NB4 (cell line): ENCODE measurements around the gene PTPRD.

Source experiments
- DNase-seq: peaks from one replicate; pipeline ENCODE4 v3.0.0; 2010; ENCODE audit warnings: low read depth
- H3K4me3 ChIP-seq: one replicate; pipeline ENCODE4 v1.5.1; 2011; ENCODE audit warnings: mild to moderate bottlenecking, low read depth, low read length, moderate library complexity
- MAX ChIP-seq: IDR thresholded peaks from 2 replicates; pipeline ENCODE4 v1.6.1; 2011; ENCODE audit warnings: low read depth, low read length
- MYC ChIP-seq: IDR thresholded peaks from 2 replicates; pipeline ENCODE4 v1.6.1; 2011; ENCODE audit warnings: low read depth, low read length
- POLR2A ChIP-seq: IDR thresholded peaks from 2 replicates; pipeline ENCODE4 v1.6.1; 2011; ENCODE audit warnings: mild to moderate bottlenecking; ENCODE audit not compliant: insufficient read length; ENCODE audit errors: extremely low read depth
- TF ChIP-seq, protein P1 (sequence below): IDR thresholded peaks from one replicate; pipeline ENCODE4 v1.5.1; 2012; ENCODE audit warnings: low read depth, low read length

The PTPRD gene

GRCh38 chr9:9855177-9856078, 757.4 kb downstream of the PTPRD start:
- H3K4me3 ChIP-seq = no peak overlapping the region
- DNase-seq = no peak
- no peak for TF ChIP-seq POLR2A
- no peak for TF ChIP-seq MAX
- no peak for TF ChIP-seq MYC
- TF ChIP-seq, protein P1, sequence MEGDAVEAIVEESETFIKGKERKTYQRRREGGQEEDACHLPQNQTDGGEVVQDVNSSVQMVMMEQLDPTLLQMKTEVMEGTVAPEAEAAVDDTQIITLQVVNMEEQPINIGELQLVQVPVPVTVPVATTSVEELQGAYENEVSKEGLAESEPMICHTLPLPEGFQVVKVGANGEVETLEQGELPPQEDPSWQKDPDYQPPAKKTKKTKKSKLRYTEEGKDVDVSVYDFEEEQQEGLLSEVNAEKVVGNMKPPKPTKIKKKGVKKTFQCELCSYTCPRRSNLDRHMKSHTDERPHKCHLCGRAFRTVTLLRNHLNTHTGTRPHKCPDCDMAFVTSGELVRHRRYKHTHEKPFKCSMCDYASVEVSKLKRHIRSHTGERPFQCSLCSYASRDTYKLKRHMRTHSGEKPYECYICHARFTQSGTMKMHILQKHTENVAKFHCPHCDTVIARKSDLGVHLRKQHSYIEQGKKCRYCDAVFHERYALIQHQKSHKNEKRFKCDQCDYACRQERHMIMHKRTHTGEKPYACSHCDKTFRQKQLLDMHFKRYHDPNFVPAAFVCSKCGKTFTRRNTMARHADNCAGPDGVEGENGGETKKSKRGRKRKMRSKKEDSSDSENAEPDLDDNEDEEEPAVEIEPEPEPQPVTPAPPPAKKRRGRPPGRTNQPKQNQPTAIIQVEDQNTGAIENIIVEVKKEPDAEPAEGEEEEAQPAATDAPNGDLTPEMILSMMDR = no peak

DNA sequence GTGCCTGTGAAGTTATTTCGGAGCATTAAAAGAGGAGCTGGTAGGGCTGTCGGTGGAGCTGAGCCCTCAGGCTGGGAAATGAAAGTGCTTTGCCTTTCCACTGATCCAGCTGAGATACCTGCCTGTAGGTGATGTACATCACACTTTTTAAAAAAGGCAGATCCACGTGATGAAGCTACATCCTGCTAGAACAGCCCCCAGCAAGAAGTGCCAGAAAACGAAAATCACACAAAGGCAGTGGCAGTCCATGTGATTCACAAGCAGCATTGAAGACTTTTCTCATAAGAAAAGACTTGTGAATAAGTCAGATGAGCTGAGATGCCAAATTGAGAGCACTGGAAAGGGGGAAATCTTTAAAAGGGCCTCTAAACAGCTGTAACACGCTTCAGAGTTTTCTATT, 765.1 kb downstream of the PTPRD start:
- TF ChIP-seq, protein P1 = no peak
- TF ChIP-seq MAX = no peak
- TF ChIP-seq POLR2A = no peak
- no peak for TF ChIP-seq MYC
- no peak overlapping the region for H3K4me3 ChIP-seq
- DNase-seq = no peak

DNA sequence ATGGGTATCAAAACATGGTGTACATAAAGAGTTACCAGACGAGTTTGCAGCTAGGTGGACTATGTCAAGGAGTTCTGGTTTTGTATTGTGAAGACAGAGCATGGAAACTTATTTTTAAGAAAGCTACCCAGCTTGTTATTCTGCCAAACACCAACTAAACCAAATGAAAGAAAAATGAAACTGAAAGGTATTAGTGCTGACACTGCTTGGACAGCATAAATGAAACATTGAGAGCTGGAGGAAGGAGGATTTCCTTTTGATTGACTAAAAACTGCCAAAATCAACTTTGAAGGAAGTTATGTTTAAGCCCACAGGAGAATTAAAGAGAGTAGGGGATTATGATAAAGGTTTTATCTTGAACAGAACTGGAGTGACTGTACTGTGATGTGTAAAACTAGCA, 766.2 kb downstream of the PTPRD start:
- no peak for DNase-seq
- no peak for TF ChIP-seq MAX
- TF ChIP-seq, protein P1 = no peak
- TF ChIP-seq POLR2A = no peak
- no peak for TF ChIP-seq MYC
- no peak overlapping the region for H3K4me3 ChIP-seq

DNA sequence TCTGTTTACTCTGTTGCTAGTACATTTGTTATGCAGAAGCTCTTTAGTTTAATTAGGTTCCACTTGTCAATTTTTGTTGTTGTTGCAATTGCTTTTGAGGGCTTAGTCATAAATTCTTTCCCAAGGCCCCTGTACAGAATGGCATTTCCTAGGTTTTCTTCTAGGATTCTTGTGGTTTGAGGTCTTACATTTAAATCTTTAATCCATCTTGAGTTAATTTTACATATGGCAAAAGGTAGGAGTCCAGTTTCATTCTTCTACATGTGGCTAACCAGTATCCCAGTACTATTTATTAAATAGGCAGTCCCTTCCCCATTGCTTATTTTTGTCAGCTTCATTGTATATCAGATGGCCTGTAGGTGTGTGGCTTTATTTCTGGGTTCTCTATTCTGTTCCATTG, 792.4 kb downstream of the PTPRD start:
- no peak for DNase-seq
- no peak overlapping the region for H3K4me3 ChIP-seq
- TF ChIP-seq, protein P1 = no peak

GRCh38 chr9:9819886-9820285, 792.9 kb downstream of the PTPRD start:
- no peak for DNase-seq
- H3K4me3 ChIP-seq = no peak overlapping the region
- no peak for TF ChIP-seq MYC
- TF ChIP-seq, protein P1 = no peak
- TF ChIP-seq POLR2A = no peak
- TF ChIP-seq MAX = no peak

DNA sequence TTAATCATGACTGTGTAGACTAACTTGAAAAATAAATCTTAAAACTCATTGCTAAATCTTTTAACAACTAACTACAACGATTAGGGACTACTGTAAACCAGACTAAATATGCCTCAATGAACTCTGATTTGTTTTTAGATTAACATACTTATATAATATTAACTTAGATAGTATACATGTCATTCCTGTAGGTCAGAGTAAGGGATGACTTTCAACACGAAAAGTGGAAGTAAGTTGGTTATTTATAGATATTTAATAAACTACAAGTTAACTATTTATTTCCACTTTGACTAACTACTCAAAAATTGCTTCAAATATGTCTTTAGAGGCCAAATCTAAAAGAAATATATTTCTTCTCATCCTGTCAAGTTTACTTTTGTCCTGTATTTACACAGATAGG, 795.6 kb downstream of the PTPRD start:
- TF ChIP-seq MYC (no peak), POLR2A (no peak), MAX (no peak)
- TF ChIP-seq, protein P1 = no peak
- no peak for DNase-seq
- H3K4me3 ChIP-seq = no peak overlapping the region
